ENCODE measurements around the gene DMRTB1. TPM values are rescaled to one million over a fixed set of nuclear protein-coding genes. Genes with fewer than 3 reads are reported as not detected.

Gene DMRTB1
- total and polyA plus RNA-seq, 9 of the 15 experiments (the other 6 are each of a cell fraction or from before 2014, with no cell fraction given): 0.06 to 0.35 (median 0.13) TPM; not detected in 3

DNA sequence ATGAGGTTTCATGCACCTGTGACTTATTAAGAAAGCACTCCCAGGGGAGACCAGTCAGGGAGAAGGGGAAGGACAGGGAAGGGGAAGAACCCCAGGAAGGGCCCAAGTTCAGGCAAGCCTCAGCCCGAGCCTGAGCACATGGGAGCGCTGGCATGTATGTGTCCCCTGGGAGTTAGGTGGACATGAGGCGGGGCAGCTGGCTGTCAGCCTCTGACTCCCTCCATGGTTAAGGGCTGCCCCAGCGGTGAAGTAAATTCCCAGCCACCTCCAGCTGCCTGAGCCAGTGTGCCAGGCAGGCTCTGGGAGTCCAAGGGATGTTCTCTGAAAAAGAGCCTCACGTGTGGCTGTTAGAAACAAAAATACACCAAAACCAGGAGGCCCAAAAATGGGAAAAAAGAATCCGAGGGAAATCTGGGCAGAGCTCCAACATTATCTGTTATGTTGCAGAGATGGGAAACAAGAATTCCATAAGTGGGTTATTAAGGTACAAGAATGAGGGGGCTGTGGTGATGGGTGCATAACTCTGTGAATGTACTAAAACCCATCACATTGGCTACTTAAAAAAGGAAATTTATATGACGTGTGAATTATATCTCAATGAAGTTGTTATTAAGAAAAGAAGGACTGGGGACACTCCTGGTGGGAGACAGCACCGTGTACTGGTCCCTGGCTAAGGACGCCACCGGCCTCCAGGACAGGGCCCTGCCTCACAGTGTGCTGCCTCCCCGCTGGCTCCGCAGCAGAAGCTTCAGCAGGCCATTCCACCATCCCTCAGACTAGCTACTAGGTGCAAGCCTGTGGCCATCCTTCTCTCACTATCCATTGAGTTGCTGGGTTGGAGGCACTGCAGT lies 18.7 kb downstream of the DMRTB1 start (continued):
- TF ChIP-seq, protein P1, sequence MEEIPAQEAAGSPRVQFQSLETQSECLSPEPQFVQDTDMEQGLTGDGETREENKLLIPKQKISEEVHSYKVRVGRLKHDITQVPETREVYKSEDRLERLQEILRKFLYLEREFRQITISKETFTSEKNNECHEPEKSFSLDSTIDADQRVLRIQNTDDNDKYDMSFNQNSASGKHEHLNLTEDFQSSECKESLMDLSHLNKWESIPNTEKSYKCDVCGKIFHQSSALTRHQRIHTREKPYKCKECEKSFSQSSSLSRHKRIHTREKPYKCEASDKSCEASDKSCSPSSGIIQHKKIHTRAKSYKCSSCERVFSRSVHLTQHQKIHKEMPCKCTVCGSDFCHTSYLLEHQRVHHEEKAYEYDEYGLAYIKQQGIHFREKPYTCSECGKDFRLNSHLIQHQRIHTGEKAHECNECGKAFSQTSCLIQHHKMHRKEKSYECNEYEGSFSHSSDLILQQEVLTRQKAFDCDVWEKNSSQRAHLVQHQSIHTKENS (CRISPR knock-in tag; IDR thresholded peaks at IDR 0.05): no peak
- TF ChIP-seq, protein P2, sequence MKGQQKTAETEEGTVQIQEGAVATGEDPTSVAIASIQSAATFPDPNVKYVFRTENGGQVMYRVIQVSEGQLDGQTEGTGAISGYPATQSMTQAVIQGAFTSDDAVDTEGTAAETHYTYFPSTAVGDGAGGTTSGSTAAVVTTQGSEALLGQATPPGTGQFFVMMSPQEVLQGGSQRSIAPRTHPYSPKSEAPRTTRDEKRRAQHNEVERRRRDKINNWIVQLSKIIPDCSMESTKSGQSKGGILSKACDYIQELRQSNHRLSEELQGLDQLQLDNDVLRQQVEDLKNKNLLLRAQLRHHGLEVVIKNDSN (CRISPR knock-in tag; IDR thresholded peaks at IDR 0.05): no peak
- TF ChIP-seq PTBP1 (IDR thresholded peaks at IDR 0.05; ENCODE audit: low read depth, low read length): no peak
- TF ChIP-seq ZNF764 (CRISPR knock-in tag; IDR thresholded peaks at IDR 0.05; ENCODE audit: low read depth): no peak

DNA sequence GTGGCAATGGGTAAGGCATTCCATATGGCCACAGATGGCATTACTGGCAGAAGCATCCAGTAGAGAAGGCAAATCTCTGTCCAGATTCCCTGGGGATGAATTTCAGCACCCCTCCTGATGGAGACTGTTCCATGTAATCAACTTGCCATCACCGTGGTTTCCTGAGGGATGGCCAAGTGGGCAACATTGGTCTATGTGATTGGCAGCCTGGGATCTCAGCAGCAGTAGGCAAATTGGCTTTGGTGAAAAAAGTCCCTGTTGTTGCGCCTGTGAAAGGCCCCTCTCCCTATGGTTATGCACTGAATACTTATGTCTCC lies 19.3 kb downstream of the DMRTB1 start:
- WGBS (ENCODE audit: insufficient coverage, low coverage, missing lambda C conversion rate): 3% methylated on average over 2 of the region's 2 CpGs
- no TSS peak for BruUV-seq (replicated peaks)
- in situ Hi-C loops (cut with MboI) (no loop called here), intact Hi-C loops (cut with micrococcal nuclease) (no loop called here)
- Histone ChIP-seq H3K9me3 (replicated peaks; ENCODE audit: control insufficient read depth, insufficient read depth, low read depth, low read length) (no peaks in the 10 kb centered on the region), H3K4me1 (replicated peaks in 1 of 2; ENCODE audit: control insufficient read depth in 2 of 2, insufficient read depth in 2 of 2, low read length in 2 of 2) (no peaks in the 10 kb centered on the region), H2AFZ (ENCODE audit: low read depth, low read length) (no peak overlapping the region), H3K4me3 (no peak overlapping the region), H3K79me2 (ENCODE audit: control insufficient read depth, insufficient read depth, low read length) (no peaks in the 10 kb centered on the region), H3K4me2 (ENCODE audit: insufficient read depth, low read length) (no peak overlapping the region), H3K9ac (ENCODE audit: insufficient read depth in 1 of 2, low read depth in 2 of 2, low read length in 2 of 2) (no peak overlapping the region), H3K36me3 (ENCODE audit: control insufficient read depth, insufficient read depth, low read length) (no peaks in the 10 kb centered on the region), H3K27me3 (ENCODE audit: control insufficient read depth in 2 of 2, insufficient read depth in 2 of 2, low read length in 2 of 2) (peaks cover 37 to 70% of the 10 kb centered on the region in 2 experiments), H3K27ac (ENCODE audit: extremely low read depth, low read depth, low read length) (no peak overlapping the region), H4K20me1 (replicated peaks; ENCODE audit: control insufficient read depth, insufficient read depth, low read length) (peaks cover 7% of the 10 kb centered on the region), H3K9me1 (ENCODE audit: control insufficient read depth, insufficient read depth, low read length) (no peaks in the 10 kb centered on the region)
- no peak for TF ChIP-seq ZC3H11A (IDR thresholded peaks at IDR 0.05; ENCODE audit: low read depth, low read length)
- TF ChIP-seq NFRKB (IDR thresholded peaks at IDR 0.05; ENCODE audit: low read depth): no peak
- TF ChIP-seq LEF1 (IDR thresholded peaks at IDR 0.05): no peak
- no peak for TF ChIP-seq SETDB1 (IDR thresholded peaks at IDR 0.05; ENCODE audit: low read length)
- TF ChIP-seq, protein P3, sequence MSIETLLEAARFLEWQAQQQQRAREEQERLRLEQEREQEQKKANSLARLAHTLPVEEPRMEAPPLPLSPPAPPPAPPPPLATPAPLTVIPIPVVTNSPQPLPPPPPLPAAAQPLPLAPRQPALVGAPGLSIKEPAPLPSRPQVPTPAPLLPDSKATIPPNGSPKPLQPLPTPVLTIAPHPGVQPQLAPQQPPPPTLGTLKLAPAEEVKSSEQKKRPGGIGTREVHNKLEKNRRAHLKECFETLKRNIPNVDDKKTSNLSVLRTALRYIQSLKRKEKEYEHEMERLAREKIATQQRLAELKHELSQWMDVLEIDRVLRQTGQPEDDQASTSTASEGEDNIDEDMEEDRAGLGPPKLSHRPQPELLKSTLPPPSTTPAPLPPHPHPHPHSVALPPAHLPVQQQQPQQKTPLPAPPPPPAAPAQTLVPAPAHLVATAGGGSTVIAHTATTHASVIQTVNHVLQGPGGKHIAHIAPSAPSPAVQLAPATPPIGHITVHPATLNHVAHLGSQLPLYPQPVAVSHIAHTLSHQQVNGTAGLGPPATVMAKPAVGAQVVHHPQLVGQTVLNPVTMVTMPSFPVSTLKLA (conservative IDR thresholded peaks at IDR 0.05): no peak
- POLR2A ChIA-PET: no interaction called here
- ATAC-seq (no peak), FAIRE-seq (no peak), DNase-seq (ENCODE audit: extremely low read depth in 1 of 4, low spot score in 3 of 4) (no peak)
- CTCF ChIA-PET (ENCODE audit: low intra/inter-chr PET ratio): no interaction called here

Data from K562 (cell line).